ENCODE data around the gene FAIM2.

The FAIM2 gene

GRCh38 chr12:49903700-49904423 is at the start of gene FAIM2:
Gene FAIM2, minus strand, starts transcription at chr12:49903900. Its CDS starts 108 bp downstream, at chr12:49903792.
- Histone ChIP-seq H3K4me1 (ENCODE audit: control insufficient read depth, insufficient read depth, low read length) (no peaks in the 10 kb centered on the region), H3K27ac (ENCODE audit: low read length) (no peak within 1 kb of the TSS), H3K9me3 (ENCODE audit: control insufficient read depth, insufficient read depth, low read length) (no peaks in the 10 kb centered on the region), H3K36me3 (ENCODE audit: control insufficient read depth, insufficient read depth, low read length) (no peaks in the 10 kb centered on the region), H3K27me3 (ENCODE audit: control insufficient read depth, insufficient read depth, low read length) (peaks cover 4% of the 10 kb centered on the region; the same call in 1 of the 2 replicates), H3K4me3 (ENCODE audit: low read length) (peak within 1 kb of the TSS; percentile 13; the same call in 1 of the 2 replicates)
- no peak for DNase-seq (ENCODE audit: low read depth, low spot score)
- WGBS (ENCODE audit: insufficient coverage, insufficient read length): no CpG with 5 or more reads among the region's 56 CpGs

DNA sequence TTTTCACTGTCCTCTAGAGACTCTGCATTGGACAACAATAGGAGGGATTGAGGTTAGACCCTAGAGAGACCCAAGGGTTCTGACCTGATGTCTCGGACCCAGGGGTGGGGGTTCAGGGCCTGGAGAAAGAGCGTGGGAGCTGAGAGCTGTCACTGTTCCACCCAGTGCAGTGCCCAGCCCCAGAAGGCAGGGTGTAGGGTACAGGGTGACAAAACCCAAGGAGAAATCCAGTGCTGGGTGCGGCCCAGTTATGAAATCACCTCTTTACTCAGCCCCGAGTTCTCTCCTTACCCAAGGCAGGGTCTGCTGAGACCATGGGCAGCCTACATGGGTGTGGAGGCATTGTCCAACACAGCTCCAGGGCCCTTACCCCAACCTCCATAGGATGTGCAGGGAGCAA is 49.5 kb upstream of the FAIM2 start:
- WGBS (ENCODE audit: insufficient coverage, insufficient read length): no CpG with 5 or more reads among the region's 4 CpGs
- no peaks in the 10 kb centered on the region for H3K9me3 ChIP-seq (ENCODE audit: control insufficient read depth, insufficient read depth, low read length)
- no peak overlapping the region for H3K4me3 ChIP-seq (ENCODE audit: low read length)
- no peaks in the 10 kb centered on the region for H3K36me3 ChIP-seq (ENCODE audit: control insufficient read depth, insufficient read depth, low read length)
- H3K4me1 ChIP-seq (ENCODE audit: control insufficient read depth, insufficient read depth, low read length): no peaks in the 10 kb centered on the region
- no peak for DNase-seq (ENCODE audit: low read depth, low spot score)
- H3K27ac ChIP-seq (ENCODE audit: low read length): no peak overlapping the region
- H3K27me3 ChIP-seq (ENCODE audit: control insufficient read depth, insufficient read depth, low read length): no peaks in the 10 kb centered on the region; the same call in 1 of the 2 replicates

GRCh38 chr12:49952391-49953055 is 48.8 kb upstream of the FAIM2 start:
- Histone ChIP-seq H3K4me1 (ENCODE audit: control insufficient read depth, insufficient read depth, low read length) (peaks cover 2% of the 10 kb centered on the region; the same call in 1 of the 2 replicates), H3K4me3 (ENCODE audit: low read length) (no peak overlapping the region), H3K27ac (ENCODE audit: low read length) (no peak overlapping the region), H3K9me3 (ENCODE audit: control insufficient read depth, insufficient read depth, low read length) (no peaks in the 10 kb centered on the region), H3K36me3 (ENCODE audit: control insufficient read depth, insufficient read depth, low read length) (no peaks in the 10 kb centered on the region), H3K27me3 (ENCODE audit: control insufficient read depth, insufficient read depth, low read length) (no peaks in the 10 kb centered on the region; the same call in 1 of the 2 replicates)
- WGBS (ENCODE audit: insufficient coverage, insufficient read length): no CpG with 5 or more reads among the region's 1 CpG
- DNase-seq (ENCODE audit: low read depth, low spot score): no peak

GRCh38 chr12:49951411-49952240 is 47.9 kb upstream of the FAIM2 start:
- H3K4me3 ChIP-seq (ENCODE audit: low read length): no peak overlapping the region
- no peak for DNase-seq (ENCODE audit: low read depth, low spot score)
- no peaks in the 10 kb centered on the region for H3K9me3 ChIP-seq (ENCODE audit: control insufficient read depth, insufficient read depth, low read length)
- peaks cover 2% of the 10 kb centered on the region; the same call in 1 of the 2 replicates for H3K4me1 ChIP-seq (ENCODE audit: control insufficient read depth, insufficient read depth, low read length)
- H3K36me3 ChIP-seq (ENCODE audit: control insufficient read depth, insufficient read depth, low read length): no peaks in the 10 kb centered on the region
- no peak overlapping the region for H3K27ac ChIP-seq (ENCODE audit: low read length)
- no CpG with 5 or more reads among the region's 14 CpGs for WGBS (ENCODE audit: insufficient coverage, insufficient read length)
- no peaks in the 10 kb centered on the region; the same call in 1 of the 2 replicates for H3K27me3 ChIP-seq (ENCODE audit: control insufficient read depth, insufficient read depth, low read length)

GRCh38 chr12:49950273-49951251 is 46.9 kb upstream of the FAIM2 start, which contains the start of gene AQP2:
Gene AQP2, plus strand, starts transcription at chr12:49950737. Its CDS starts 94 bp downstream, at chr12:49950831.
- Histone ChIP-seq H3K4me3 (ENCODE audit: low read length) (no peak within 1 kb of the TSS), H3K4me1 (ENCODE audit: control insufficient read depth, insufficient read depth, low read length) (peaks cover 4% of the 10 kb centered on the region), H3K27me3 (ENCODE audit: control insufficient read depth, insufficient read depth, low read length) (no peaks in the 10 kb centered on the region; the same call in 1 of the 2 replicates)

DNA sequence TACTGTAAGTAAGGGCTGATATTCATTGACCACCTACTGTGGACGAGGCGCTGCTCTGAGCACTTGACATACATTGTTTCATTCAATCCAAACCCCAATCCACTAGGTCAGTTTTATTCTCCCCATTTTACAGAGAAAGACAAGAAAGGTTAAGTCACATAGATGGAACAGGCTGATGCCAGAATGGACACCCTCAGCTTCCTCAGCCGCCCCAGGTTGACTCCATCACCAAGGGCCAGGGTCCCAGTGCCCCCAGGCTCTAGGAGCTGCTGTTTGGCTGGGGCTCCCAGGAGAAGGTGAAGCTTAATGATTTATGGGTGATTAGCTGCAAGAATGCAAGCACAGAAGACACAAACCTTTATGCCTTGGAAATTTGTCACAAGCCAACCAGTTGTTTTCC is 46.2 kb upstream of the FAIM2 start:
- Histone ChIP-seq H3K9me3 (ENCODE audit: control insufficient read depth, insufficient read depth, low read length) (no peaks in the 10 kb centered on the region), H3K4me3 (ENCODE audit: low read length) (no peak overlapping the region), H3K36me3 (ENCODE audit: control insufficient read depth, insufficient read depth, low read length) (no peaks in the 10 kb centered on the region), H3K27ac (ENCODE audit: low read length) (no peak overlapping the region), H3K4me1 (ENCODE audit: control insufficient read depth, insufficient read depth, low read length) (peaks cover 6% of the 10 kb centered on the region), H3K27me3 (ENCODE audit: control insufficient read depth, insufficient read depth, low read length) (no peaks in the 10 kb centered on the region; the same call in 1 of the 2 replicates)
- no CpG with 5 or more reads among the region's 3 CpGs for WGBS (ENCODE audit: insufficient coverage, insufficient read length)
- DNase-seq (ENCODE audit: low read depth, low spot score): no peak

More at GRCh38 chr12:49950273-49951251, 46.9 kb upstream of the FAIM2 start, which contains the start of gene AQP2:
- H3K27ac ChIP-seq (ENCODE audit: low read length): no peak within 1 kb of the TSS
- no peak for DNase-seq (ENCODE audit: low read depth, low spot score)
- H3K9me3 ChIP-seq (ENCODE audit: control insufficient read depth, insufficient read depth, low read length): no peaks in the 10 kb centered on the region
- no CpG with 5 or more reads among the region's 32 CpGs for WGBS (ENCODE audit: insufficient coverage, insufficient read length)
- no peaks in the 10 kb centered on the region for H3K36me3 ChIP-seq (ENCODE audit: control insufficient read depth, insufficient read depth, low read length)

DNA sequence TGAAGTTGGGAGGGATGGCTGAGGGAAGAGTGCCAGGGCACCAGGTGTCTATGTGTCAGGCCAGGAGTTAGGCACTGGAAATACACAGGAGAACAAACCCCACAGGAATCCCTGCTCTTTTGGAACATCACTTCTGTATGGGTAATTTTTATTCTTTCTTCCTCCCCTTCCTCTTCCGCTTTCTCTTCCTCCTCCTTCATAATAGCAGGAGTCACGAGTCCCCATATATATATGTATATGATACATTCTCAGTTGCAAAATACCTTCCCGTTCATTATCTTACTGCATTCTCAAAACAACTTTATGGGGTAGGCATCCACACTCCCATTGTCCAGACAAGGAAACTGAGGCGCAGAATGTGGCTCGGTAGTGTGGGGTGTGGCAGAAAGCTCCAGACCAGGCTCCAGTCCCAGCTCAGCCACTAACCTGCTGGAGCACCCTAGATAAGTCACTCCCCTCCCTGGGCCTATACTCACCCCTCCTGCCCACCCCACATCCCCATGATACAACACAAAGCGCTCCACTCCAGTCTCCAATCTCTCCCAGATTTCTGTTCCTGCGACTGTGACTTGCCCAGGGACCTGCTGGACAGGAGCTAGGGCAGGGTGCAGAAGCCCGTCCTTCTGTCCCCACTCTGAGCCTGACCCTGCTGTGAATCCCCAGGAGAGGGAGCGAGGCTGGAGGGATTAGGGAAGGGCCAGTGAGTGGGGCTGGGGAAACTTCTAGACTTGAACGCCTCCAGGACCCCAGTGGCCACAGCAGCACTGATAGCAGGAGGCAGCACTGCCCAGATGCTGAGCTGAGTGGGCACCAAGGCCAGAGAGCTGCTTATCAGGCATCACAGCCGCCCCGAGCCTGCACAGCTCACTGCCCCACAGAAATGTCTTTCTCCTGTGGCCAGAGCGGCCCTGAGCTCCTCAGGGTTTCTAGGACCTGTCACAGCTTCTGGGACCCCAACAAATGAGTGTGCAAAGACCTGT is 45.5 kb upstream of the FAIM2 start:
- no peaks in the 10 kb centered on the region for H3K27me3 ChIP-seq (ENCODE audit: control insufficient read depth, insufficient read depth, low read length)
- peaks cover 6% of the 10 kb centered on the region for H3K4me1 ChIP-seq (ENCODE audit: control insufficient read depth, insufficient read depth, low read length)
- H3K9me3 ChIP-seq (ENCODE audit: control insufficient read depth, insufficient read depth, low read length): no peaks in the 10 kb centered on the region
- H3K27ac ChIP-seq (ENCODE audit: low read length): no peak overlapping the region
- no peak overlapping the region for H3K4me3 ChIP-seq (ENCODE audit: low read length)
- no CpG with 5 or more reads among the region's 13 CpGs for WGBS (ENCODE audit: insufficient coverage, insufficient read length)
- no peak for DNase-seq (ENCODE audit: low read depth, low spot score)
- H3K36me3 ChIP-seq (ENCODE audit: control insufficient read depth, insufficient read depth, low read length): no peaks in the 10 kb centered on the region

- H3K4me1 ChIP-seq (ENCODE audit: control insufficient read depth, insufficient read depth, low read length): peaks cover 6% of the 10 kb centered on the region
- no peaks in the 10 kb centered on the region for H3K9me3 ChIP-seq (ENCODE audit: control insufficient read depth, insufficient read depth, low read length)
- H3K4me3 ChIP-seq (ENCODE audit: low read length): no peak overlapping the region
- H3K36me3 ChIP-seq (ENCODE audit: control insufficient read depth, insufficient read depth, low read length): no peaks in the 10 kb centered on the region
- no CpG with 5 or more reads among the region's 7 CpGs for WGBS (ENCODE audit: insufficient coverage, insufficient read length)
- H3K27me3 ChIP-seq (ENCODE audit: control insufficient read depth, insufficient read depth, low read length): no peaks in the 10 kb centered on the region
- no peak for DNase-seq (ENCODE audit: low read depth, low spot score)
- H3K27ac ChIP-seq (ENCODE audit: low read length): no peak overlapping the region
Measured at GRCh38 chr12:49947593-49948226, 44.0 kb upstream of the FAIM2 start.

Measured in iPS DF 6.9 (cell line).